HL-60 (cell line): ENCODE measurements around the gene VAT1.

ENCODE experiments used
- DNase-seq, 2 experiments: peaks; one replicate each; pipeline ENCODE4 v3.0.0-alpha.2; 2010 to 2020; ENCODE audit warnings: low read depth in 1 of 2, low spot score in 1 of 2
- H3K27ac ChIP-seq: fragments of 250-450 bp; sonication (Bioruptor Pico); replicated peaks from 2 replicates; pipeline ENCODE4 v1.5.1; 2020; ENCODE audit warnings: mild to moderate bottlenecking, moderate library complexity
- H3K27me3 ChIP-seq: fragments of 250-450 bp; sonication (Bioruptor Pico); 2 replicates; pipeline ENCODE4 v1.5.1; 2021; ENCODE audit warnings: mild to moderate bottlenecking, moderate library complexity; ENCODE audit not compliant: insufficient read depth, poor library complexity, severe bottlenecking
- H3K4me3 ChIP-seq: replicated peaks from 2 replicates; pipeline ENCODE4 v1.5.1; 2011; ENCODE audit warnings: mild to moderate bottlenecking, control low read depth, low read length; ENCODE audit not compliant: insufficient read depth
- GABPA ChIP-seq: IDR thresholded peaks from 2 replicates; pipeline ENCODE4 v1.6.1; 2012; ENCODE audit warnings: low read depth
- POLR2AphosphoS5 ChIP-seq: IDR thresholded peaks from 2 replicates; pipeline ENCODE4 v1.6.1; 2012; ENCODE audit warnings: low read depth
- SPI1 ChIP-seq: IDR thresholded peaks from 2 replicates; pipeline ENCODE4 v1.6.1; 2012; ENCODE audit warnings: low read depth, mild to moderate bottlenecking, borderline replicate concordance
- TF ChIP-seq, protein P1 (sequence below): IDR thresholded peaks from 2 replicates; pipeline ENCODE4 v1.6.1; 2012; ENCODE audit warnings: low read depth; ENCODE audit not compliant: insufficient replicate concordance
- TF ChIP-seq, protein P2 (sequence below): IDR thresholded peaks from one replicate; pipeline ENCODE4 v1.5.1; 2011; ENCODE audit warnings: low read length, control low read depth, inconsistent platforms; ENCODE audit not compliant: insufficient read depth

VAT1 gene

DNA sequence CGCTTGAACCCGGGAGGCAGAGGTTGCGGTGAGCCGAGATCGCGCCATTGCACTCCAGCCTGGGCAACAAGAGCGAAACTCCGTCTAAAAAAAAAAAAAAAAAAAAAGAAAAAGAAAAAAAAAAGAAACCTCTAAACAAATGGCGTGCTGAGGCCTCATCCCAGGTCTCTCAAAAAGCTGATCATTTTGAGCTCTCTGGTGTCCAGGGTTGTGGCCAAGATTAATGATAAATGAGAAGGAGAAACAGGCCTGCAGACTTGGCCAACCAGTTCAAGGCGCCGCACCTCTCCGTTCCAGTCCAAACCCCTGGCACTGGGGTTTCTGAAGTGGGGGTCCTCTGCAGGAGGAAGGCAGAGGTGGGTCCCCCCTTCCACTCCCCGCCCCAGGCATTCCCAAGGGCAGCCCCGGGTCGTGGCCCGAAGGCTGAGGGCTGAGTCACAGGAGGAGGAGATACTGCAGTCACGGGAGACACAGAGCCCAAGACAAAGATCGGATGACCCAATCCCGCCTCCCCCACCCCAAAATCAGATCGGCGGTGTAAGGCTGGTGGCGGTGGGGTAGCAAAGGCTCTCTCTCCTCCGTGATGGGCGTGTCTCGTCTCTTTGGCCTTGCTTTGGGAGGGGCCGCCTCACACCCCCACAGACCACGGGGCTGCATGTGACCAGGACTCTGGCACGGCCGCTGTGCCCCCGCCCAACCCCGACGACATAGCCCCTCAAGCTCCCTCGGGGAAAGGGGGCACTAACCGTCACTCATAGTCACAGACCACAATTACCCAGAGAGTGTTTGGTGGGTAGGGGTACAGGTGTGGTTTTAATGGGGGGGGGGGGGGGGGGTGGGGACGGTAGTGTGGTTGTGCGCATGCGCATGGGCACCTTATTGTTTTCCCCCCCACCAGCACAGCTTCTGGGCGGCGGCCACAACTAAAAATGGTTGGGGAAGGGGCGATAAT lies 1.1 kb downstream of the VAT1 start:
- TF ChIP-seq POLR2AphosphoS5 (peak; percentile 74), SPI1 (no peak), GABPA (no peak)
- TF ChIP-seq, protein P1, sequence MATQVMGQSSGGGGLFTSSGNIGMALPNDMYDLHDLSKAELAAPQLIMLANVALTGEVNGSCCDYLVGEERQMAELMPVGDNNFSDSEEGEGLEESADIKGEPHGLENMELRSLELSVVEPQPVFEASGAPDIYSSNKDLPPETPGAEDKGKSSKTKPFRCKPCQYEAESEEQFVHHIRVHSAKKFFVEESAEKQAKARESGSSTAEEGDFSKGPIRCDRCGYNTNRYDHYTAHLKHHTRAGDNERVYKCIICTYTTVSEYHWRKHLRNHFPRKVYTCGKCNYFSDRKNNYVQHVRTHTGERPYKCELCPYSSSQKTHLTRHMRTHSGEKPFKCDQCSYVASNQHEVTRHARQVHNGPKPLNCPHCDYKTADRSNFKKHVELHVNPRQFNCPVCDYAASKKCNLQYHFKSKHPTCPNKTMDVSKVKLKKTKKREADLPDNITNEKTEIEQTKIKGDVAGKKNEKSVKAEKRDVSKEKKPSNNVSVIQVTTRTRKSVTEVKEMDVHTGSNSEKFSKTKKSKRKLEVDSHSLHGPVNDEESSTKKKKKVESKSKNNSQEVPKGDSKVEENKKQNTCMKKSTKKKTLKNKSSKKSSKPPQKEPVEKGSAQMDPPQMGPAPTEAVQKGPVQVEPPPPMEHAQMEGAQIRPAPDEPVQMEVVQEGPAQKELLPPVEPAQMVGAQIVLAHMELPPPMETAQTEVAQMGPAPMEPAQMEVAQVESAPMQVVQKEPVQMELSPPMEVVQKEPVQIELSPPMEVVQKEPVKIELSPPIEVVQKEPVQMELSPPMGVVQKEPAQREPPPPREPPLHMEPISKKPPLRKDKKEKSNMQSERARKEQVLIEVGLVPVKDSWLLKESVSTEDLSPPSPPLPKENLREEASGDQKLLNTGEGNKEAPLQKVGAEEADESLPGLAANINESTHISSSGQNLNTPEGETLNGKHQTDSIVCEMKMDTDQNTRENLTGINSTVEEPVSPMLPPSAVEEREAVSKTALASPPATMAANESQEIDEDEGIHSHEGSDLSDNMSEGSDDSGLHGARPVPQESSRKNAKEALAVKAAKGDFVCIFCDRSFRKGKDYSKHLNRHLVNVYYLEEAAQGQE, result no peak
- TF ChIP-seq, protein P2, sequence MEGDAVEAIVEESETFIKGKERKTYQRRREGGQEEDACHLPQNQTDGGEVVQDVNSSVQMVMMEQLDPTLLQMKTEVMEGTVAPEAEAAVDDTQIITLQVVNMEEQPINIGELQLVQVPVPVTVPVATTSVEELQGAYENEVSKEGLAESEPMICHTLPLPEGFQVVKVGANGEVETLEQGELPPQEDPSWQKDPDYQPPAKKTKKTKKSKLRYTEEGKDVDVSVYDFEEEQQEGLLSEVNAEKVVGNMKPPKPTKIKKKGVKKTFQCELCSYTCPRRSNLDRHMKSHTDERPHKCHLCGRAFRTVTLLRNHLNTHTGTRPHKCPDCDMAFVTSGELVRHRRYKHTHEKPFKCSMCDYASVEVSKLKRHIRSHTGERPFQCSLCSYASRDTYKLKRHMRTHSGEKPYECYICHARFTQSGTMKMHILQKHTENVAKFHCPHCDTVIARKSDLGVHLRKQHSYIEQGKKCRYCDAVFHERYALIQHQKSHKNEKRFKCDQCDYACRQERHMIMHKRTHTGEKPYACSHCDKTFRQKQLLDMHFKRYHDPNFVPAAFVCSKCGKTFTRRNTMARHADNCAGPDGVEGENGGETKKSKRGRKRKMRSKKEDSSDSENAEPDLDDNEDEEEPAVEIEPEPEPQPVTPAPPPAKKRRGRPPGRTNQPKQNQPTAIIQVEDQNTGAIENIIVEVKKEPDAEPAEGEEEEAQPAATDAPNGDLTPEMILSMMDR, result no peak
- peak; percentile 75 to 82 for DNase-seq
- Histone ChIP-seq H3K27ac (peak overlapping the region; percentile 93), H3K27me3 (no peaks in the 10 kb centered on the region), H3K4me3 (peak overlapping the region; percentile 99)

DNA sequence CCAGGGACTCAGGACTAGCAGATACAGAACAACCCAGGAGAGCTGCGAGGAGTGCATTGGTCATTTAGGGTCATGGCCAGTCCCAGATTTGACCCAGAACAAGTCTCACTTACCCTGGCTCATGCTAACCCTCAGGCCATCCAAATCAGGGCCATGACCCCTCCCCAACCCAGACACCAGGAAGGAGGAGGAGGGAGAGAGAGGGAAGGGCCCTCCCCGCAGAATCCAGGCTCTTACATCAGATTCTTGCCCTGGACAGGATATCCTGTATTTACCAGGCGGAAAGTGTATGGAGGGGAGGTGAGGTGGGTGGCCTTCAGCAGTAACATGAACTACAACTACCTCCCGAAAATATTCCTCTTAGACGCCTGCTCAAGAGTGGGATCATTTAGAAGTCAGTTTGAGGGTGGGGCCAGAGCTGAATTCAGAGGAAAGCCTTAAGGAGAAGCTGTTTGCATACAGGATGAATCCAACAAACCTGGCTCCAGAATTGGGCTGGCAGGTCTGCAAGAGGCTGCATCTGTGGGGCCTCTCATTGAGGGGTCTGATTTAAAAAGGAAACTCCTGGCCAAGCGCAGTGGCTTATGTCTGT lies 2.1 kb downstream of the VAT1 start:
- DNase-seq, result peak in 1 of 2 experiments; percentile 81
- Histone ChIP-seq H3K4me3 (peak overlapping the region; percentile 99), H3K27ac (peak overlapping the region; percentile 93), H3K27me3 (no peaks in the 10 kb centered on the region)
- TF ChIP-seq, protein P1, result no peak
- TF ChIP-seq GABPA, result peak; percentile 56
- peak; percentile 70; the same call in 1 of the 2 replicates for TF ChIP-seq POLR2AphosphoS5

DNA sequence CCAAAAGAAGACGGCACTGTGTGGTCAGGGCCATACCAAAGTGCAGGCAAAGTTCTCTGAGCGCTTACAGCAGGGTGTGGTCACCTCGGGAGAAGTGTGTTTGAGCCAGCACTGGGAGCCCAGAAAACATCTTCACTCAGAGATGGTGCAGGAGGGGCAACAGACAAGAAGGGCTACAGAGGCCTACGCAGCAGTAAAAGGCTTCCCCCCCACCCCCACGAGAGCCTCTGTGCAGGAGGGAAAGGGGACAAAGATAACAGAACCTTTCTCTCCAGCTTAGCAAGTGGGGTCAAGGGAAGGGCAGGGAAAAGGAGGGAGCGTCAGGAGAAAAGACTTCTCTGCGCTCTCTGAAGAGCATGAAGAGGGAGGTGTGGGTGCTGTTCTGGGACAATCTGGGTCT lies 2.8 kb downstream of the VAT1 start:
- peak in 1 of 2 experiments; percentile 75 for DNase-seq
- H3K4me3 ChIP-seq, result peak overlapping the region; percentile 99
- H3K27me3 ChIP-seq, result no peaks in the 10 kb centered on the region
- TF ChIP-seq GABPA, result no peak
- TF ChIP-seq, protein P2, result no peak
- TF ChIP-seq POLR2AphosphoS5, result 0 out of 2 replicates have a peak, but pooled peaks have one; percentile 2
- TF ChIP-seq SPI1, result no peak
- H3K27ac ChIP-seq, result peak overlapping the region; percentile 93

DNA sequence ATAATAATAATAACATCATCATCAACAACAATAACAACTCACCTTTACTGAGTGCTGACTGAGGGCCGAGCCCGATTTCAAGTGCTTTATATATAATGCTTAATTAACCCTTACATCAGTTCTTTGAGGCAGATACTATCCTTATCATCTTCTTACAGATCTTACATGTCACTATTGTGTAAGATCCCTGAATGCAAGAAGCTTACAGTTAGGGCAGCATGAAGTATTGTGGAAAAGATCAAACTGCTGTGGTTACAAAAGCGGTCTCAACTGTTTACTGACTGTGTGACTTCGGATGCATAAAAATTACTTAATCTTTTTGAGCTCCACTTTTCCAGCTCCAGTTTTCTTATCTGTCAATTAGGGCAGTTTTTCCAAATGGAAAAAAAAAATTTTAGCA lies 3.3 kb downstream of the VAT1 start:
- H3K27ac ChIP-seq, result peak overlapping the region; percentile 93
- H3K4me3 ChIP-seq, result no peak overlapping the region; the same call in 1 of the 2 replicates
- no peaks in the 10 kb centered on the region for H3K27me3 ChIP-seq
- TF ChIP-seq SPI1, result no peak
- TF ChIP-seq POLR2AphosphoS5, result no peak; the same call in 1 of the 2 replicates
- TF ChIP-seq GABPA, result no peak
- TF ChIP-seq, protein P2, result no peak
- TF ChIP-seq, protein P1, result no peak
- DNase-seq, result peak; percentile 80 to 94
